ENCODE results near the gene DNAJC13.
"Not testable (repeated sequence)": the region's sequence is repeated elsewhere in the genome, so short reads cannot be mapped to it uniquely, and the experiment has no call there.

The DNAJC13 gene

DNA sequence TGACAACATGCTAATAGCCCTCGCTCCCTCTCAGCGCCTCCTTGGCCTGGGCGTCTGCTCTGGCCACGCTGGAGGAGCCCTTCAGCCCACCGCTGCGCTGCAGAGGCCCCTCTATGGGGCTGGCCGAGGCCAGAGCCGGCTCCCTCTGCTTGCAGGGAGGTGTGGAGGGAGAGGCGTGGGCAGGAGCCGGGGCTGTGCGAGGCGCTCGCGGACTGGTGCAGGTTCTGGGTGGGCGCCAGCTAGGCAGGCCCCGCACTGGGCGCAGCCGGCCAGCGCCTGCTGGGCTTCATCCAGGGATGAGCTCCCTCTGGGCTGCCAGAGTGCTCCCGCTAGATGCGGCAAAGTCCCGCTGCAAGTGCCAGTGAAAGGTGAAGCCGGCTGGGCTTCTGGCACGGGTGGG lies 21.0 kb upstream of the DNAJC13 start:
- no peak for DNase-seq (ENCODE audit: low spot score)
- TF ChIP-seq, protein P1, sequence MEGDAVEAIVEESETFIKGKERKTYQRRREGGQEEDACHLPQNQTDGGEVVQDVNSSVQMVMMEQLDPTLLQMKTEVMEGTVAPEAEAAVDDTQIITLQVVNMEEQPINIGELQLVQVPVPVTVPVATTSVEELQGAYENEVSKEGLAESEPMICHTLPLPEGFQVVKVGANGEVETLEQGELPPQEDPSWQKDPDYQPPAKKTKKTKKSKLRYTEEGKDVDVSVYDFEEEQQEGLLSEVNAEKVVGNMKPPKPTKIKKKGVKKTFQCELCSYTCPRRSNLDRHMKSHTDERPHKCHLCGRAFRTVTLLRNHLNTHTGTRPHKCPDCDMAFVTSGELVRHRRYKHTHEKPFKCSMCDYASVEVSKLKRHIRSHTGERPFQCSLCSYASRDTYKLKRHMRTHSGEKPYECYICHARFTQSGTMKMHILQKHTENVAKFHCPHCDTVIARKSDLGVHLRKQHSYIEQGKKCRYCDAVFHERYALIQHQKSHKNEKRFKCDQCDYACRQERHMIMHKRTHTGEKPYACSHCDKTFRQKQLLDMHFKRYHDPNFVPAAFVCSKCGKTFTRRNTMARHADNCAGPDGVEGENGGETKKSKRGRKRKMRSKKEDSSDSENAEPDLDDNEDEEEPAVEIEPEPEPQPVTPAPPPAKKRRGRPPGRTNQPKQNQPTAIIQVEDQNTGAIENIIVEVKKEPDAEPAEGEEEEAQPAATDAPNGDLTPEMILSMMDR (IDR thresholded peaks at IDR 0.05; ENCODE audit: borderline replicate concordance, control extremely low read depth, extremely low read depth, insufficient read depth, missing control alignments) = no peak
- in situ Hi-C loops (cut with MboI; ENCODE audit: low sequenced_read_pairs, unreplicated experiment) = no loop called here

DNA sequence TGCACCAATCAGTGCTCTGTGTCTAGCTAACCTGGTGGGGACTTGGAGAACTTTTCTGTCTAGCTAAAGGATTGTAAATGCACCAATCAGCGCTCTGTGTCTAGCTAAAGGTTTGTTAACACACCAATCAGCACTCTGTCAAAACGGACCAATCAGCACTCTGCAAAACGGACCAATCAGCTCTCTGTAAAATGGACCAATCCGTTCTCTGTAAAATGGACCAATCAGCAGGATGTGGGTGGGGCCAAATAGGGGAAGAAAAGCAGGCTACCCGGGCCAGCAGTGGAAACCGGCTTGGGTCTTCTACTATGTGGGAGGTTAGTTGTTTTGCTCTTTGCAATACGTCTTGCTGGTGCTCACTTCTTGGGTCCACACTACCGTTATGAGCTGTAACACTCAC lies 20.5 kb upstream of the DNAJC13 start:
- DNase-seq (ENCODE audit: low spot score); in situ Hi-C loops (cut with MboI; ENCODE audit: low sequenced_read_pairs, unreplicated experiment): not testable (repeated sequence)

DNA sequence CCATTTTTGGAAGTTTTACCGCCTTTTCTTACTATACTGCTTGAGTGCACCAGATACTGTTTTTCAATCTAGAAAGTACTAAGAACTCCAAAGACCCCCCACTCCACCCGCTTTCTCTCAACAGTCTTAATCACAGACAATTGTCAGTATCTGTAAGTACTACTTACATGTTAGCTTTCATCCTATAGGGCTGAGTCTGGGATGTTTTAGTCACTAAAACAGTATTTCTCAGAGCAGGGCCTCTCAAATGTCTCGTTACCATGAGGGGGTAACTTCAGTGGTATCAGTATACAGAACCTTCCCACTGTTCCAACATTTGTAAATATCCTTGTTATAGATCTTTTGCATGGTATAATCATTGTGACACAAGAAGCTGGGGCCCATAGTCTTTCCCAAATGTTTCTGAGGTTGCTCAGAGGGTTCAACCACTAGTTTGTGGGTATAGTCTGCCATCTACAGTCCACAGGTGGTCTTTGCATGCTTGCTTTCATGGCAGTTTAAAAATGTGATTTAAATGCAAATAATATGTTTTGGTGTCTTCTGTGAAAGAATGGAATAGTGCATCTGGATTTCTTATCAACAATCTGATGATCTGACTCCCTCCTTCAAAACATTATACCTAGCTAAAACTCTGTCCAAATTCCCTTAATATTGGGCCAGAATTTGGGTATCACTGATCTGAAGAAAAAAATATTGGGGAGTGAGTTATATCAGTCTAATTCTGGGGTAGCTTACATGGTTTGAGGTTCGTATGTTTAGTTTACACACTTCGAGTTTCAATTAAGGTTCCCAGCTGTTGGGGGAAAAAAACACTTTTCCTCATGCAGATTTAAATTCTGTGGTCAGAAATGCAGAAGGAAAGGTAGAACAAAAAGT lies 18.0 kb upstream of the DNAJC13 start:
- TF ChIP-seq, protein P1 (IDR thresholded peaks at IDR 0.05; ENCODE audit: borderline replicate concordance, control extremely low read depth, extremely low read depth, insufficient read depth, missing control alignments) = peak; percentile 78
- DNase-seq (ENCODE audit: low spot score) = peak; percentile 63
- in situ Hi-C loops (cut with MboI; ENCODE audit: low sequenced_read_pairs, unreplicated experiment) = no loop called here

DNA sequence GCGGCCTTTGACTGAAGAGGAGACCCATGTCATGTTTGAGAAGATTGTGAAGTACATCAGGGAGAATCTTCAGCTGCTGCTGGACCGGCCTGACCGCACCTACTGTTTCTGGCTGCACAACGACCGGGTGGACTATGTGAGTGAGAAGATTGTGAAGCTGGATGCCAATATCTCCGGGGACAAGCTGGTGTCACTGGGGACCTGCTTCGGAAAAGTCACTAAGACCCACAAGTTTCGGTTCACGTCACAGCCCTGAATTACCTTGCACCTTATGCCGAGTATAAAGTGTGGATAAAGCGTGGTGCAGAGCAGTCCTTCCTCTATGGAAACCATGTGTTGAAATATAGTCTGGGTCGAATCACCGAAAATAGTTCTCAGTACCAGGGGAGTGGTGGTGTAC lies 16.0 kb upstream of the DNAJC13 start:
- TF ChIP-seq, protein P1 (IDR thresholded peaks at IDR 0.05; ENCODE audit: borderline replicate concordance, control extremely low read depth, extremely low read depth, insufficient read depth, missing control alignments) = no peak
- no peak for DNase-seq (ENCODE audit: low spot score)
- in situ Hi-C loops (cut with MboI; ENCODE audit: low sequenced_read_pairs, unreplicated experiment) = loop anchor here (5.0 to 10.0 kb wide), 2 partner anchors 54 to 146 kb away; no protein-coding TSS in a partner anchor

DNA sequence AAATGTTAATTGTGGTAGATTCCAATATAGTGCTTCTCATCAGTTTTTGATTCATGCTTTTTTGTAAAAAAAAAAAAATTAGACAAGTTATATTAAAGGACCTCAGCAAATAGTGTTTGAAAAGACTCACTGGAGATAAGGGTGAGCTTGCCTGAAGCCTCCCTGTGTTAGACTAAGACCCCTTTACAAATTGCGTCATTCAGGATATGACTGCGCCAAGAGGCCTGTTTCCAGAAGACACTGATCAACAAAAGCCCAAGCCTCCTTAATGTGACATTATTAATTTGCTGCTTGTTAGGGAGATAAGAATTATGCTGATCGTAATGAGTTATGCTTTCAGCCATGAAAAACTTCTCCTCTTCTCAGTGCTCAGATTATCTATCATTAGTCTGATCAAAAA lies 13.0 kb upstream of the DNAJC13 start:
- in situ Hi-C loops (cut with MboI; ENCODE audit: low sequenced_read_pairs, unreplicated experiment) = loop anchor here (5.0 to 10.0 kb wide), 2 partner anchors 57 to 149 kb away; no protein-coding TSS in a partner anchor
- DNase-seq (ENCODE audit: low spot score) = no peak
- TF ChIP-seq, protein P1 (IDR thresholded peaks at IDR 0.05; ENCODE audit: borderline replicate concordance, control extremely low read depth, extremely low read depth, insufficient read depth, missing control alignments) = no peak

DNA sequence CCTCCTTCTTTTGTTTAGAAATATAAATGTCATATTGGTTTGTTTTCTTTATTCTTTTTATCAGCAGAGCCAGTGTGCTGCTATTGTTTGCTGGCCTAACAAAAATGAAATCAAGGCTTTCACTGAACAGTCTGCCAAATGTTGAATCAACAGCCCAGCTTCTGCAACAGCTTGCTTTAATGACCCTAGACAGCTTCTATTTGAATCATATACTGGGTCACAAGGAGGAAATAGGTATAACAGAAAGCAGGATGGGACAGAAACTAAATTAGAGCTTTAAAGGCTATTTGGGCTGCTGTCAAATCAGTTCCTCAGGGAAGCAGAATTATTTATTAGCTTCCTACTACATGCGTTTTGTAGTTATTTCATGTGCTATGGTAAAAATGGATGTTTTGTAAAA lies 12.1 kb upstream of the DNAJC13 start:
- DNase-seq (ENCODE audit: low spot score) = no peak
- in situ Hi-C loops (cut with MboI; ENCODE audit: low sequenced_read_pairs, unreplicated experiment) = loop anchor here (10.0 kb wide), 1 partner anchor 150 kb away; no protein-coding TSS in a partner anchor
- TF ChIP-seq, protein P1 (IDR thresholded peaks at IDR 0.05; ENCODE audit: borderline replicate concordance, control extremely low read depth, extremely low read depth, insufficient read depth, missing control alignments) = no peak

DNA sequence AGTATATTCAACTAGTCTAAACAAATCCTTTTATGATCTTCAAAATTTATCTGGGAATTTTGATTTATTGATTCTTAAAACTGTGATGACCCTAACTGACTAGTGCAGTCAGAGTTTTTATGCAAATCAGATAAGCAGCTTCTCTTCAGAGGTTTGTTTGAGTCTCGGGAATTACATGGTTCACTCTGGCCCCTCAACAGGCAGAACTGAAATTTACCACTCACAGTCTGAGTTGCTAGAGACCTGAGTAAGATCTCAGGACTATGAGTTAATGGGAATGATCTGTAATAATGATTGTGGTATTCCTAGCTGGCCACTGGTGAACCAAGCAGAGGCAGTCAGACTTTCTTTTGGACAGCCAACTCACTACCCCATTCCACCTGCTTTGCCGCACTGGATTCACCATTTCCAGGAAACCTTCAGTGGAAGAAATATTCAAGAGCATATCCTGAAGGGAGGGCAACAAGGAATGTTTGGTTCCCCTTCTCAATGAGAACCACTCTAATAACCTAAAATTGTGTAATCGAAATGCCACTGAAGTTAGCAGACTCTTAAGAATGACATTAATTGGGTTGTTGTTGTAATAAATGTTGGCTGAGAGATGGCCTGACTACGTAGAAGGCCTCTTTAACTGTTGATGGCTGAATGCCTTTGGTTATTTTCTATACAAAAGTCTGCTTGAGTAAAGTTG lies 11.5 kb upstream of the DNAJC13 start:
- DNase-seq (ENCODE audit: low spot score) = no peak
- TF ChIP-seq, protein P1 (IDR thresholded peaks at IDR 0.05; ENCODE audit: borderline replicate concordance, control extremely low read depth, extremely low read depth, insufficient read depth, missing control alignments) = no peak
- in situ Hi-C loops (cut with MboI; ENCODE audit: low sequenced_read_pairs, unreplicated experiment) = loop anchor here (10.0 kb wide), 1 partner anchor 151 kb away; no protein-coding TSS in a partner anchor
